Ureter (tissue), 1 donor: ENCODE measurements around the gene BAIAP2L1. TPM values are rescaled to one million over a fixed set of nuclear protein-coding genes. Genes with fewer than 3 reads are reported as not detected.

ENCODE experiments used
- DNase-seq: peaks from one replicate; pipeline ENCODE4 v3.0.0-alpha.2; 2020; ENCODE audit warnings: low spot score
- total RNA-seq: library from RNA; stranded (reverse); gene quantifications from one replicate; pipeline ENCODE4 v1.2.4, GENCODE V29; 2023
- donor health status: DM: yes; HTN: yes; CAD: no.

The BAIAP2L1 gene
- total RNA-seq, 1 donor from 2014 or later: 36.5 TPM

DNA sequence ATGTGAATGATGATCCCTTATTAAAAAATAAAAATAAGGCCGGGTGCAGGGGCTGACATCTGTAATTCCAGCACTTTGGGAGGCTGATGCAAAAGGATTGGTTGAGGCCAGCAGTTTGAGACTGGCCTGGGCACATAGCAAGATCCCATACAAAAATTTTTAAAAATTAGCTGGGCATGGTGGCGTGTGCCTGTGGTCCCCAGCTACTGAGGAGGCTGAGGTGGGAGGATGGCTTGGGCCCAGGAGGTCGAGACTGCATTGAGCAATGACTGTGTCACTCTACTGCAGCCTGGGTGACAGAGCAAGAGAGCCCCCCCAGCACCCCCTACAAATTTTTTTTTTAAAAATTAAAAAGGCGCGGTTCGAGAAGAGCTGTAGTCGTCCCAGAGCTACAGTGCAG lies 120.6 kb downstream of the BAIAP2L1 start:
- DNase-seq: no peak

DNA sequence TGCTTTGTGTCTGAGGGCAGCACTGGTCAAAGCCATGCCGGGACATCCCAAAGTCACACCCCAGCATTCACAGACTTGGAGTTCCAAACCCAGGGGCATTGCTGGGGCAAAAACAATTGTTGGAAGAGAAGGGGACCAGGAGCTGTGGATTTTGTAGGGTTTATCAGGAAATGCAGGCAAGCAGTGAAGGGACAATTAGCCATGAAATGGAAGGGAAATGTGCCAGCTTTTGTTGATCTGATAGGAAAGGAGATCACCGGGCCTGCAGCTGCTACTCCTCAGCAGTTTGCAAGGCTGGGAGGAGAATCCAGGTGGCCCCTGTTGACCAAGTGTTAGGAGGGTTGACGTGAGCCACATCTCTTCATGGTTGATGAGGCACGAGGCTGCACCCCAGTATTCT lies 122.0 kb downstream of the BAIAP2L1 start:
- DNase-seq: no peak

- no peak for DNase-seq
Observed at GRCh38 chr7:98278408-98278807, 122.5 kb downstream of the BAIAP2L1 start.

GRCh38 chr7:98276241-98276761 lies 124.6 kb downstream of the BAIAP2L1 start:
- DNase-seq: no peak

GRCh38 chr7:98267303-98267702 lies 133.6 kb downstream of the BAIAP2L1 start:
- no peak for DNase-seq

DNA sequence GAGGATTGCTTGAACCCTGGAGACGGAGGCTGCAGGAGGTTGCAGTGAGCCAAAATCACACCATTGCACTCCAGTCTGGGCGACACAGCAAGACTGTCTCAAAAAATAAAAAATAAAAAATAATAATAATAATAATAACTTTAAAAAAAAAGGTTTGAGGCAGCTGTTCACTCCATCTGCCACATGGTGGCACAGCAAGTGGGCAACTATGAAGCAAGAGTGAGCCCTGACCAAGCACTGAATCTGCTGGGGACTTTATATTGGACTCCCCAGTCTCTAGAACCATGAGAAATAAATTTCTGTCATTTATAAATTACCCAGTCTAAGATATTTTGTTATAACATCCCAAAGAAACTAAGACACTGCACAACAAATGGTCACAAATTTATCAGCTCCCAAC lies 134.1 kb downstream of the BAIAP2L1 start:
- DNase-seq: no peak

DNA sequence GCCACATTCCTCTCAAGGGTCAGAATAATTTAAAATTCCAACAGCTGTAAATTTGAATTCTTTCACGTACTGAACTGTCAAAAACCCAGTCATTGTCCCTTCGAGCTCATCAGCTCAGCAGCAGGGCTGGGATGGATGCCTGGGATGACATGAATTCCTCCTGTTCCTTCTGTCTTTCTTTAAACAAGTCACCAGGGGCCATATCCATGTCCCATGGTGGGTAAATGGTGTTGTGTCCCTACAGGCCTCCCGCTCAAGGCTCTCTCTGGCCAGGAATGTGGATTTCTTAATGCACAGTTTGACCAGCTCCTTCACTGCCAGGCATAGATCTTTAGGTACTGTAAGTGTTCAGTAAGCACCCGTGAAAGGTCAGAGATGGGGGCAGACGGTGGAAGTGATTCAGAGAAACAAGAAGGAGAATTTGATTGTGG lies 135.0 kb downstream of the BAIAP2L1 start:
- DNase-seq: no peak

DNA sequence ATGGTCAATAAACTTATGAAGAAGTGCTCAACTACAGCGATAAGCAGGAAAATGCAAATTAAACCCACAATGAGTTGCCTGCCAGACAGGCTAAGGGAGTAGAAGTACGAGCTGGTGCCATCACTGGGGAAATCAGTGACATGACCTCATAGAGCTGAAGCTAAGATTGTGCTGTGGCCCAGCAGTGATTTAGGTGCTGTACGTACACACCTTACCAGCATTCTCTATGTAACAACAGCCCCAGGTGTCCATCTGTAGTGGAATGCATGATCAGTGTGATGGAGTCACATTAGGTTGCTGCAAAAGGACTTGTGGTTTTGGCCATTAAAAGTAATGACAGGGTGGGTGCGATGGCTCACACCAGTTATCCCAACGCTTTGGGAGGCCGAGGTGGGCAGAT lies 143.2 kb downstream of the BAIAP2L1 start:
- no peak for DNase-seq

GRCh38 chr7:98256431-98256830 lies 144.5 kb downstream of the BAIAP2L1 start:
- no peak for DNase-seq

DNA sequence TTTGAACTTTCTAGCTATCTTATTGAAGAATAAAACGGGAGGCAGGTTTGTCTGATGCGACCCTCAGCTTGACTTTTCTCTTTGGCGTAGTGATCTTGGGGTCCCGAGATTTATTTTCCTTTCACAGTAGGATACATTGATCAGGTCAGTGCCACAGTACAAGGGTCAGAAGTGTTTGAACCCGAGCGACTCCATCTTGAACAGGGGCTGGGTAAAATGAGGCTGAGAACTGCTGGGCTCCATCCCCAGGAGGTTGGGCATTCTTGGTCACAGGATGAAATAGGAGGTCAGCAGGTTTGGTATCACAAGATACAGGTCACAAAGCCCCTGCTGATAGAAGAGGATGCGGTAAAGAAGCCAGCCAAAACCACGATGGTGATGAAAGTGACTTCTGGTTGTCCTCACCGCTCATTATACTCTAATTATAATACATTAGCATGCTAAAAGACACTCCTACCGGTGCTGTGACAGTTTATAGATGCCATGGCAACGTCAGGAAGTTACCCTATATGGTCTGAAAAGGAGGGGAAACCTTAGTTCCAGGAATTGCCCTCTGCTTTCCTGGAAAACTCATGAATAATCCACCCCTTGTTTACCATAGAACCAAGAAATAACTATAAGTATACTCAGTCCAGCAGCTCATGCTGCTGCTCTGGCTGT lies 145.8 kb downstream of the BAIAP2L1 start:
- DNase-seq: no peak

DNA sequence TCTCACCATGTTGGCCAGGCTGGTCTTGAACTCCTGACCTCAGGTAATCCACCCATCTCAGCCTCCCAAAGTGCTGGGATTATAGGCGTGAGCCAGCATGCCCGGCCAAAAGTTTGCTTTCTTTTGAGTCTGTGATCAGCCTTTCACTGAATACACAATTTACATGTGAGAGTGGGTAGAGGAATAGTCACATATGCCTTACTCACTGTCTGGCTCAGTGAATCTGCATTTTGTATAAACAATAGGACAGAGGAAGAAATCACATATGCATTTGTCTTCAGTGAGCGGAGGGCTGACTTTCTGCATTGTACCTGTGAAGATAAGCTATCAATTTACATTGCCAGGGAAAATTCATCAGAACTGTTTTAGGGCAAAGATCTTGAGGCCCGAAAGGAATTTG lies 146.4 kb downstream of the BAIAP2L1 start:
- DNase-seq: no peak

- no peak for DNase-seq
Observed at GRCh38 chr7:98252425-98253054, 148.3 kb downstream of the BAIAP2L1 start.

- peak; percentile 95 for DNase-seq
Observed at GRCh38 chr7:98251601-98252424, 149.1 kb downstream of the BAIAP2L1 start, which contains the start of gene TECPR1. Gene TECPR1, minus strand, starts transcription at chr7:98252232. Its CDS starts 6,086 bp downstream, at chr7:98246146.

GRCh38 chr7:98251231-98251600 lies 149.7 kb downstream of the BAIAP2L1 start:
- no peak for DNase-seq

DNA sequence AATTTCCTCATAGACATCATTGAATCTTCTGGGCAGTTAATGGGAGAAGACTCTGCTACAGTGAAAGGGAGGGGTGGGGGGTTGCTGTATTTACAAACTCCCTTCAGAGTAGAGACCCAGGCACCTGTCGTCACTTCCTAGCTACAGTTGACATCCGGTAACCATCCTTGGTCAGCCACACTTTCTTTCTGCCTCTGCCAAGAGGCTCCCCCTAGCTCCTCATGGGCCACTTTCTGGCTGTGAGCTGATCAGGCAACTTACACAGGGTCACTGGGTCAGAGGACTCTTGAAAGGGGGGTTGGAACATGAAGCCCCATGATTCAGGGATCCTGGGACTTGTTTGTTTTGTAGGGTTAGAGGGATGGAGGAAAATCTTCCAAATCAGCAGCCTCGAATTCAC lies 150.1 kb downstream of the BAIAP2L1 start:
- DNase-seq: no peak

- DNase-seq: no peak
Observed at GRCh38 chr7:98249106-98249505, 151.8 kb downstream of the BAIAP2L1 start.

GRCh38 chr7:98248156-98248555 lies 152.7 kb downstream of the BAIAP2L1 start:
- DNase-seq: no peak

DNA sequence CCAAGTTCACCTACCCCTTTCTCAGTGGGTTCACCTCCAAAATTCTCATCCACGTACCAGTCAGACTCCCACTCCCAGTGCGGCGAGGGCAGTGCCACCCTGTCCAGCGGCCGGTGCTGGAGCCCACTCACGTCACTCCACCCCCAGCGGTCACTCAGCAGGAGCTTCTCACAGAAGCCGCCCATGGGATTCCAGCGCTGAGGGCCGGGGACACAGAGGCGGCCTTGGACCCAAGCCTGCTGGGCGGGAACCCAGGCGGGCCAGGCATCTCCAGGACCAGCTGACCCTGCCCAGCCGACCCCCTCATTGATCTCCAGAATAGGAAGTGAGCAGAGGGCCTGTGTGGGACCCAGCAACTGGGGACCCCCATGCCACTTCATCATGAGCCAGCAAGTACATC lies 156.0 kb downstream of the BAIAP2L1 start:
- DNase-seq: no peak

DNA sequence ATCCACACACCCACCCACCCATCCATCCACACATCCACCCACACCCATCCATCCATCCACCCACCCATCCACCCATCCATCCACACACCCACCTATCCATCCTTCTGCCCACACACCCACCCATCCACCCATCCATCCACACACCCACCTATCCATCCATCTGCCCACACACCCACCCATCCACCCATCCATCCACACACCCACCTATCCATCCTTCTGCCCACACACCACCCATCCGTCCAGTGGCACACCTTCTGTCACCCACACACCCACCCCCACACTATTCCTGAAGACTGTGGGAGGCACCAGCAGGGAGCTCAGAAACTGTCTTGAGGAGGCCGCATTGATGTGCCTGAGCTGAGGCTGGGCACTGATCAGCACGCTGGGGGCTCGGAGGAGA lies 158.0 kb downstream of the BAIAP2L1 start:
- DNase-seq: no peak

DNA sequence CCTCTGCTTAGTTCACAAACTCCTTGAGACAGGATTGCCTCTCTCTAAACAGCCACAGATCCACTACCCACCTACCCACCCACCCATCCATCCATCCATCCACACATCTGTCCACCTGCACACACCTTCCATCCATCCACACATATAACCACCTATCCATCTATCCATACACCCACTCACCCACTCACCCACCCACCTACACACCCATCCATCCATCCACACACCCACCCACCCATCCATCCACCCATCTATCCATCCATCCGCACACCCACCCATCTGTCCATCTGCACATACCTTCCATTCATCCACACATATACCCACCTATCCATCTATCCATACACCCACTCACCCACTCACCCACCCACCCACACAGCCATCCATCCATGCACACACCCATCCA lies 158.5 kb downstream of the BAIAP2L1 start:
- DNase-seq: no peak

DNA sequence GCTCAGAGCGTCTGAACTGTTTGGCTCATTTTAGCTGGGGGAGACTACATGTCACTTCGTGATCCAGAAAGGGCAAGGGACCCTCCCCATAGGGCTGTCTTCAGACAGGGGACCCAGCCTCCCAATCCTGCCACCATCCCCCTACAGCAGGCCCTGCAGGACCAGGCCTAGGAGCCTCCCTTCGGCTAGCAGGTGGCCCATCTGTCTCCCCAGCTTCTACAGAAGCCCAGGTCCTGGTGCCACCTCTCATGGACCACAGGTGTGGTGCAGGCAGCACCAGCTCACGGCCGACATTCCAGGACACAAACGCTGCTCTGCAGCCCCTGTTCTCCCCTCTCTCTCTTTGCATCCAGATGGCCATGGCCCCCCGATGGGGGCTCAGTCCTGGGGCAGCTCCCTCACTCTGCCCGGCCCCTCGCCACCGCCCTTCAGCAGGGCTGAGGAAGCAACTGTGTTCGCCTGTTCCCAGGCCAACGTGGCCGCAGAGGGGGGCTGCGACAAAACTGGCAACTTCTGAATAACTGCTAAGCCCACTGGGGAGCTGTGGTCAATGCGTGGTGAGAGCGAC lies 159.1 kb downstream of the BAIAP2L1 start:
- DNase-seq: no peak
